ENCODE measurements around the gene STARD3.

DNA sequence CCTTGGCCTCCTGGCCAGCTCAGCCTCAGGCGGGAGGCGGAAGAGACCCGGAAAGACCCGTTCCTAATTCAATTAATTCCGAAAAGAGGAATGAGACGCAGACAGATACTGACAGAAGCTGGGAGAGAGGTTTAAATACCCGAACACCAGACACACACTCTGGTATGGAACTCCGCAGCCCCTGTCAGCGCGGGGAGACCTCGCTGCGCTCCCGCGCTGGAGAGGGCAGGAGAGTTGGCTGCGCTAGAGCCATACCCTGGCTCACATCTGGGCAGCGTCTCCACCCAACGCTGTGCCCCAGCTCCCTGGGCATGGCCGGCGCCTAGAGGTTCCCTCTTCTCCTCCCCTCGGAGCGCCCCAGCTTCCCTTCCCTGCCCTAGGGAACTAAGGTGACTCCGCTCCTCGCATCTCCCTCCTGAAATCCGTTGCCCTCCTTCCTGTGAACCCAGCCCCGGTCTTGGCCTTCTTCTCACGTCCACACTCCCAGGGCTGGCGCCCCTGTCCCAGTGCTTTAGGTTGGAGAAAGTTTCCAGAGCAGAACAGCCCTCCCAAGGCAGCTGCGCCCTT lies 37.2 kb upstream of the STARD3 start:
- TF ChIP-seq, protein P1, sequence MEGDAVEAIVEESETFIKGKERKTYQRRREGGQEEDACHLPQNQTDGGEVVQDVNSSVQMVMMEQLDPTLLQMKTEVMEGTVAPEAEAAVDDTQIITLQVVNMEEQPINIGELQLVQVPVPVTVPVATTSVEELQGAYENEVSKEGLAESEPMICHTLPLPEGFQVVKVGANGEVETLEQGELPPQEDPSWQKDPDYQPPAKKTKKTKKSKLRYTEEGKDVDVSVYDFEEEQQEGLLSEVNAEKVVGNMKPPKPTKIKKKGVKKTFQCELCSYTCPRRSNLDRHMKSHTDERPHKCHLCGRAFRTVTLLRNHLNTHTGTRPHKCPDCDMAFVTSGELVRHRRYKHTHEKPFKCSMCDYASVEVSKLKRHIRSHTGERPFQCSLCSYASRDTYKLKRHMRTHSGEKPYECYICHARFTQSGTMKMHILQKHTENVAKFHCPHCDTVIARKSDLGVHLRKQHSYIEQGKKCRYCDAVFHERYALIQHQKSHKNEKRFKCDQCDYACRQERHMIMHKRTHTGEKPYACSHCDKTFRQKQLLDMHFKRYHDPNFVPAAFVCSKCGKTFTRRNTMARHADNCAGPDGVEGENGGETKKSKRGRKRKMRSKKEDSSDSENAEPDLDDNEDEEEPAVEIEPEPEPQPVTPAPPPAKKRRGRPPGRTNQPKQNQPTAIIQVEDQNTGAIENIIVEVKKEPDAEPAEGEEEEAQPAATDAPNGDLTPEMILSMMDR (IDR thresholded peaks at IDR 0.05; ENCODE audit: poor library complexity), result no peak
- TF ChIP-seq EZH2phosphoT487 (IDR thresholded peaks at IDR 0.05; ENCODE audit: low read depth, severe bottlenecking, unreplicated experiment), result peak; percentile 79

All from hepatocyte (in vitro differentiated cells).